Left ventricle myocardium inferior (tissue), 1 donor: Measurements from ENCODE around the gene PLXDC2. TPM values are rescaled to one million over a fixed set of nuclear protein-coding genes. Genes with fewer than 3 reads are reported as not detected.

Experiments
- DNase-seq: peaks from one replicate; pipeline ENCODE4 v3.0.0-alpha.2; 2020
- H3K27ac ChIP-seq: fragments of 200-600 bp; replicated peaks from 2 replicates; pipeline ENCODE4 v1.8.0; 2021
- H3K27me3 ChIP-seq: fragments of 200-600 bp; 2 replicates; pipeline ENCODE4 v1.8.0; 2021; ENCODE audit warnings: low read depth
- H3K36me3 ChIP-seq: fragments of 200-600 bp; 2 replicates; pipeline ENCODE4 v1.8.0; 2021
- H3K4me1 ChIP-seq: fragments of 200-600 bp; 2 replicates; pipeline ENCODE4 v1.8.0; 2021
- H3K4me3 ChIP-seq: fragments of 200-600 bp; 2 replicates; pipeline ENCODE4 v1.8.0; 2021; ENCODE audit warnings: mild to moderate bottlenecking, moderate library complexity
- H3K9me3 ChIP-seq: fragments of 200-600 bp; replicated peaks from 2 replicates; pipeline ENCODE4 v1.8.0; 2021
- CTCF ChIP-seq: fragments of 200-600 bp; IDR thresholded peaks from 2 replicates; pipeline ENCODE4 v1.8.0; 2021; ENCODE audit warnings: antibody characterized with exemption, mild to moderate bottlenecking, borderline replicate concordance
- intact Hi-C: fragments of 100-400 bp; cut with micrococcal nuclease; formaldehyde crosslinking; loops from one replicate; pipeline ENCODE4 v1.11.0; 2022
- total RNA-seq: library from RNA; stranded (reverse); fragmentation: NEBNext Ultra II Directional; extraction: Animal tissue kit (Norgen Biotek cat#: 25700); gene quantifications from one replicate; pipeline ENCODE4 v1.2.1, GENCODE V29; 2021
- donor health status: DM: no; HTN: yes; CAD: no; lungs with severe emphysema.

PLXDC2 gene
- total RNA-seq, 1 donor from 2014 or later = 16.6 TPM

GRCh38 chr10:19788902-19789301 is 27.3 kb upstream of the PLXDC2 start:
- TF ChIP-seq CTCF = no peak
- Histone ChIP-seq H3K4me1 (no peaks in the 10 kb centered on the region), H3K4me3 (no peak overlapping the region), H3K27ac (no peak overlapping the region), H3K36me3 (no peaks in the 10 kb centered on the region), H3K27me3 (no peaks in the 10 kb centered on the region), H3K9me3 (no peaks in the 10 kb centered on the region)
- DNase-seq = no peak
- intact Hi-C loops = no loop called here

GRCh38 chr10:19789607-19790006 is 26.6 kb upstream of the PLXDC2 start:
- Histone ChIP-seq H3K36me3 (no peaks in the 10 kb centered on the region), H3K4me3 (no peak overlapping the region), H3K9me3 (no peaks in the 10 kb centered on the region), H3K27ac (no peak overlapping the region), H3K4me1 (no peaks in the 10 kb centered on the region), H3K27me3 (no peaks in the 10 kb centered on the region)
- intact Hi-C loops = no loop called here
- DNase-seq = no peak
- TF ChIP-seq CTCF = no peak

GRCh38 chr10:19791032-19791431 is 25.2 kb upstream of the PLXDC2 start:
- TF ChIP-seq CTCF = no peak
- no peak overlapping the region for H3K27ac ChIP-seq

GRCh38 chr10:19795684-19796083 is 20.5 kb upstream of the PLXDC2 start:
- intact Hi-C loops = no loop called here
- no peaks in the 10 kb centered on the region for H3K4me1 ChIP-seq
- no peak overlapping the region for H3K4me3 ChIP-seq
- no peak for DNase-seq
- no peaks in the 10 kb centered on the region for H3K27me3 ChIP-seq
- no peak for TF ChIP-seq CTCF
- H3K36me3 ChIP-seq = no peaks in the 10 kb centered on the region
- no peak overlapping the region for H3K27ac ChIP-seq
- H3K9me3 ChIP-seq = peaks cover 7% of the 10 kb centered on the region

More at GRCh38 chr10:19791032-19791431, 25.2 kb upstream of the PLXDC2 start:
- Histone ChIP-seq H3K27me3 (no peaks in the 10 kb centered on the region), H3K9me3 (no peaks in the 10 kb centered on the region), H3K4me3 (no peak overlapping the region), H3K36me3 (no peaks in the 10 kb centered on the region), H3K4me1 (no peaks in the 10 kb centered on the region)
- no peak for DNase-seq
- intact Hi-C loops = no loop called here

GRCh38 chr10:19800161-19800560 is 16.1 kb upstream of the PLXDC2 start:
- no peak for TF ChIP-seq CTCF
- Histone ChIP-seq H3K9me3 (peaks cover 16% of the 10 kb centered on the region), H3K27ac (no peak overlapping the region), H3K4me1 (no peaks in the 10 kb centered on the region), H3K36me3 (no peaks in the 10 kb centered on the region), H3K4me3 (no peak overlapping the region), H3K27me3 (no peaks in the 10 kb centered on the region)
- intact Hi-C loops = no loop called here
- DNase-seq = no peak

GRCh38 chr10:19801369-19801768 is 14.9 kb upstream of the PLXDC2 start:
- Histone ChIP-seq H3K9me3 (peaks cover 22% of the 10 kb centered on the region), H3K36me3 (no peaks in the 10 kb centered on the region), H3K27me3 (no peaks in the 10 kb centered on the region), H3K4me3 (no peak overlapping the region), H3K27ac (no peak overlapping the region), H3K4me1 (no peaks in the 10 kb centered on the region)
- DNase-seq = no peak
- intact Hi-C loops = no loop called here
- no peak for TF ChIP-seq CTCF
